Neuronal stem cell (in vitro differentiated cells): Measurements from ENCODE around the gene B3GNT3.
A peak's percentile ranks its signal among the peaks of the same experiment; 100 is the strongest.

Source experiments
- DNase-seq: peaks from one replicate; pipeline ENCODE4 v3.0.0-alpha.2; 2013; ENCODE audit warnings: low spot score
- H2AFZ ChIP-seq: one replicate; pipeline ENCODE4 v1.6.1; 2013; ENCODE audit warnings: mild to moderate bottlenecking, low read length, inconsistent platforms
- H2AK5ac ChIP-seq: 2 replicates; pipeline ENCODE4 v1.6.1; 2013; ENCODE audit warnings: low read depth, mild to moderate bottlenecking, inconsistent platforms, low read length, moderate library complexity, mixed read lengths
- H2BK120ac ChIP-seq: 2 replicates; pipeline ENCODE4 v1.6.1; 2013; ENCODE audit warnings: low read depth, mild to moderate bottlenecking, inconsistent platforms, low read length, moderate library complexity, mixed read lengths
- H2BK12ac ChIP-seq: one replicate; pipeline ENCODE4 v1.6.1; 2013; ENCODE audit warnings: low read length, inconsistent platforms
- H2BK15ac ChIP-seq: 2 replicates; pipeline ENCODE4 v1.6.1; 2013; ENCODE audit warnings: mild to moderate bottlenecking, low read length, inconsistent platforms, mixed read lengths
- H2BK5ac ChIP-seq: one replicate; pipeline ENCODE4 v1.6.1; 2013; ENCODE audit warnings: inconsistent platforms, mild to moderate bottlenecking, low read length, moderate library complexity
- H3K14ac ChIP-seq: one replicate; pipeline ENCODE4 v1.6.1; 2013; ENCODE audit warnings: low read length, inconsistent platforms
- H3K18ac ChIP-seq: 2 replicates; pipeline ENCODE4 v1.6.1; 2013; ENCODE audit warnings: low read length, inconsistent platforms
- H3K23ac ChIP-seq: 2 replicates; pipeline ENCODE4 v1.6.1; 2013; ENCODE audit warnings: low read depth, mild to moderate bottlenecking, mixed read lengths, low read length, inconsistent platforms; ENCODE audit not compliant: poor library complexity
- H3K27ac ChIP-seq: replicated peaks from 3 replicates; pipeline ENCODE4 v1.5.1; 2013; ENCODE audit warnings: low read length, inconsistent platforms
- H3K27me3 ChIP-seq, 3 experiments: 2 replicates each; pipeline ENCODE4 v1.6.1; 2013; ENCODE audit warnings: low read length in 3 of 3, mild to moderate bottlenecking in 2 of 3, inconsistent platforms in 1 of 3, low read depth in 1 of 3, mixed read lengths in 1 of 3, moderate library complexity in 1 of 3; ENCODE audit not compliant: control insufficient read depth in 3 of 3, insufficient read depth in 3 of 3
- H3K36me3 ChIP-seq, 2 donors: replicated peaks in 1 of 2; 2 replicates each; pipeline ENCODE4 v1.6.1; 2013; ENCODE audit warnings: low read length in 2 of 2; ENCODE audit not compliant: control insufficient read depth in 2 of 2, insufficient read depth in 2 of 2
- H3K4ac ChIP-seq: 2 replicates; pipeline ENCODE4 v1.6.1; 2013; ENCODE audit warnings: inconsistent platforms, mild to moderate bottlenecking, low read length, moderate library complexity
- H3K4me1 ChIP-seq, 2 donors: 1 replicate in 1 of 2; 2 replicates in 1 of 2; pipeline ENCODE4 v1.6.1; 2013; ENCODE audit warnings: low read length in 2 of 2, low read depth in 1 of 2; ENCODE audit not compliant: control insufficient read depth in 2 of 2, insufficient read depth in 1 of 2
- H3K4me2 ChIP-seq: one replicate; pipeline ENCODE4 v1.6.1; 2013; ENCODE audit warnings: mild to moderate bottlenecking, low read length, inconsistent platforms; ENCODE audit not compliant: insufficient read depth, poor library complexity, severe bottlenecking
- H3K4me3 ChIP-seq, 2 donors: 2 replicates each; pipeline ENCODE4 v1.5.1; 2013; ENCODE audit warnings: low read length in 2 of 2, mild to moderate bottlenecking in 2 of 2, inconsistent platforms in 1 of 2, moderate library complexity in 1 of 2
- H3K79me1 ChIP-seq: one replicate; pipeline ENCODE4 v1.6.1; 2013; ENCODE audit warnings: low read depth, mild to moderate bottlenecking, inconsistent platforms, low read length, moderate library complexity
- H3K9ac ChIP-seq: one replicate; pipeline ENCODE4 v1.6.1; 2013; ENCODE audit warnings: mild to moderate bottlenecking, low read depth, low read length, inconsistent platforms; ENCODE audit not compliant: poor library complexity
- H3K9me3 ChIP-seq, 2 donors: replicated peaks in 1 of 2; 2 replicates each; pipeline versions ENCODE3 to v1.6.1; 2013; ENCODE audit warnings: low read length in 2 of 2, mild to moderate bottlenecking in 2 of 2, inconsistent platforms in 1 of 2, low read depth in 1 of 2, mixed read lengths in 1 of 2, moderate library complexity in 1 of 2; ENCODE audit not compliant: control insufficient read depth in 2 of 2, insufficient read depth in 1 of 2
- H4K8ac ChIP-seq: one replicate; pipeline ENCODE4 v1.6.1; 2013; ENCODE audit warnings: low read depth, mild to moderate bottlenecking, inconsistent platforms, low read length, moderate library complexity
- H4K91ac ChIP-seq: one replicate; pipeline ENCODE4 v1.6.1; 2013; ENCODE audit warnings: low read length, low read depth, mild to moderate bottlenecking, inconsistent platforms; ENCODE audit not compliant: poor library complexity
- WGBS, 2 donors: extraction: QIAGEN DNeasy Blood & Tissue Kit; methylation state at CpG; one replicate each; pipeline ENCODE4 v1.1.7; 2013; ENCODE audit warnings: missing lambda C conversion rate in 2 of 2, mixed read lengths in 1 of 2; ENCODE audit not compliant: insufficient read length in 2 of 2, insufficient replicate concordance in 1 of 2; ENCODE audit errors: extremely low coverage in 2 of 2; 5-methylcytosine and 5-hydroxymethylcytosine counted together

The B3GNT3 gene

GRCh38 chr19:17811103-17811502, 16.2 kb downstream of the B3GNT3 start:
- H3K14ac ChIP-seq = no peak overlapping the region
- no peak overlapping the region for H2BK15ac ChIP-seq
- no peaks in the 10 kb centered on the region for H3K36me3 ChIP-seq
- H3K9me3 ChIP-seq = no peaks in the 10 kb centered on the region
- H2AFZ ChIP-seq = no peak overlapping the region
- no peak overlapping the region for H4K91ac ChIP-seq
- no peak overlapping the region for H2AK5ac ChIP-seq
- H3K79me1 ChIP-seq = no peaks in the 10 kb centered on the region
- no peak overlapping the region for H3K4ac ChIP-seq
- no peak overlapping the region for H2BK120ac ChIP-seq
- no peak overlapping the region for H2BK5ac ChIP-seq
- no peaks in the 10 kb centered on the region for H3K4me1 ChIP-seq
- peaks cover 0 to 12% (median 1%) of the 10 kb centered on the region in 3 experiments for H3K27me3 ChIP-seq
- no peak overlapping the region for H2BK12ac ChIP-seq
- no CpG with 5 or more reads among the region's 2 CpGs for WGBS, 2 donors
- no peak overlapping the region for H3K4me3 ChIP-seq
- H3K4me2 ChIP-seq = no peak overlapping the region
- H3K27ac ChIP-seq = no peak overlapping the region
- no peak overlapping the region for H4K8ac ChIP-seq
- H3K23ac ChIP-seq = peak overlapping the region; percentile 80
- H3K18ac ChIP-seq = peak overlapping the region; percentile 57
- H3K9ac ChIP-seq = no peak overlapping the region
- no peak for DNase-seq

GRCh38 chr19:17811681-17812080, 16.7 kb downstream of the B3GNT3 start:
- DNase-seq = no peak
- Histone ChIP-seq H3K27me3 (peaks cover 0 to 12% (median 1%) of the 10 kb centered on the region in 3 experiments), H2AFZ (no peak overlapping the region), H3K4ac (no peak overlapping the region), H3K9me3 (no peaks in the 10 kb centered on the region), H2BK120ac (no peak overlapping the region), H3K36me3 (no peaks in the 10 kb centered on the region), H3K4me1 (no peaks in the 10 kb centered on the region), H2AK5ac (no peak overlapping the region), H3K79me1 (no peaks in the 10 kb centered on the region), H3K14ac (no peak overlapping the region), H2BK12ac (no peak overlapping the region), H3K18ac (peak overlapping the region; percentile 67), H3K23ac (peak overlapping the region; percentile 80), H3K4me3 (peak overlapping the region in 1 of 2 donors; percentile 15), H4K8ac (no peak overlapping the region), H3K9ac (no peak overlapping the region), H3K4me2 (no peak overlapping the region), H4K91ac (no peak overlapping the region), H2BK5ac (no peak overlapping the region), H3K27ac (no peak overlapping the region), H2BK15ac (peak overlapping the region; percentile 75)
- WGBS, 2 donors = no CpG with 5 or more reads among the region's 20 CpGs

- WGBS, 2 donors = no CpG with 5 or more reads among the region's 5 CpGs
- Histone ChIP-seq H3K9ac (no peak overlapping the region), H3K27ac (no peak overlapping the region), H3K79me1 (no peaks in the 10 kb centered on the region), H2AK5ac (no peak overlapping the region), H2BK12ac (no peak overlapping the region), H3K36me3 (no peaks in the 10 kb centered on the region), H4K91ac (no peak overlapping the region), H3K27me3 (peaks cover 0 to 12% (median 1%) of the 10 kb centered on the region in 3 experiments), H3K4me2 (no peak overlapping the region), H2BK5ac (no peak overlapping the region), H3K23ac (no peak overlapping the region), H2BK15ac (no peak overlapping the region), H2BK120ac (no peak overlapping the region), H2AFZ (no peak overlapping the region), H4K8ac (no peak overlapping the region), H3K9me3 (no peaks in the 10 kb centered on the region), H3K14ac (no peak overlapping the region), H3K18ac (peak overlapping the region; percentile 67), H3K4ac (no peak overlapping the region), H3K4me1 (no peaks in the 10 kb centered on the region), H3K4me3 (no peak overlapping the region)
- no peak for DNase-seq
Observed at GRCh38 chr19:17812099-17812498, 17.2 kb downstream of the B3GNT3 start.

- H2AFZ ChIP-seq = no peak overlapping the region
- no peak overlapping the region for H3K18ac ChIP-seq
- H2BK12ac ChIP-seq = no peak overlapping the region
- H3K14ac ChIP-seq = no peak overlapping the region
- H3K27me3 ChIP-seq = peaks cover 0 to 5% (median 1%) of the 10 kb centered on the region in 3 experiments
- H3K36me3 ChIP-seq = no peaks in the 10 kb centered on the region
- H4K91ac ChIP-seq = no peak overlapping the region
- no peak overlapping the region for H2BK5ac ChIP-seq
- no peak overlapping the region for H2AK5ac ChIP-seq
- H3K9ac ChIP-seq = peak overlapping the region; percentile 60
- peak overlapping the region in 1 of 2 donors; percentile 50 for H3K4me3 ChIP-seq
- no peak overlapping the region for H3K4me2 ChIP-seq
- H3K27ac ChIP-seq = no peak overlapping the region
- no peak overlapping the region for H3K4ac ChIP-seq
- DNase-seq = no peak
- no peaks in the 10 kb centered on the region for H3K4me1 ChIP-seq
- no peak overlapping the region for H2BK120ac ChIP-seq
- H3K79me1 ChIP-seq = no peaks in the 10 kb centered on the region
- H3K23ac ChIP-seq = no peak overlapping the region
- no CpG with 5 or more reads among the region's 13 CpGs for WGBS, 2 donors
- no peaks in the 10 kb centered on the region for H3K9me3 ChIP-seq
- H4K8ac ChIP-seq = no peak overlapping the region
- H2BK15ac ChIP-seq = no peak overlapping the region
Observed at GRCh38 chr19:17817668-17818363, 22.9 kb downstream of the B3GNT3 start.
